Measurements from ENCODE around the gene SPART. TPM values are rescaled to one million over a fixed set of nuclear protein-coding genes. Genes with fewer than 3 reads are reported as not detected.
A peak's percentile ranks its signal among the peaks of the same experiment; 100 is the strongest.

Gene SPART, protein sequence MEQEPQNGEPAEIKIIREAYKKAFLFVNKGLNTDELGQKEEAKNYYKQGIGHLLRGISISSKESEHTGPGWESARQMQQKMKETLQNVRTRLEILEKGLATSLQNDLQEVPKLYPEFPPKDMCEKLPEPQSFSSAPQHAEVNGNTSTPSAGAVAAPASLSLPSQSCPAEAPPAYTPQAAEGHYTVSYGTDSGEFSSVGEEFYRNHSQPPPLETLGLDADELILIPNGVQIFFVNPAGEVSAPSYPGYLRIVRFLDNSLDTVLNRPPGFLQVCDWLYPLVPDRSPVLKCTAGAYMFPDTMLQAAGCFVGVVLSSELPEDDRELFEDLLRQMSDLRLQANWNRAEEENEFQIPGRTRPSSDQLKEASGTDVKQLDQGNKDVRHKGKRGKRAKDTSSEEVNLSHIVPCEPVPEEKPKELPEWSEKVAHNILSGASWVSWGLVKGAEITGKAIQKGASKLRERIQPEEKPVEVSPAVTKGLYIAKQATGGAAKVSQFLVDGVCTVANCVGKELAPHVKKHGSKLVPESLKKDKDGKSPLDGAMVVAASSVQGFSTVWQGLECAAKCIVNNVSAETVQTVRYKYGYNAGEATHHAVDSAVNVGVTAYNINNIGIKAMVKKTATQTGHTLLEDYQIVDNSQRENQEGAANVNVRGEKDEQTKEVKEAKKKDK
- total RNA-seq = 10 to 100 TPM; 23.6 to 24.0 TPM

DNA sequence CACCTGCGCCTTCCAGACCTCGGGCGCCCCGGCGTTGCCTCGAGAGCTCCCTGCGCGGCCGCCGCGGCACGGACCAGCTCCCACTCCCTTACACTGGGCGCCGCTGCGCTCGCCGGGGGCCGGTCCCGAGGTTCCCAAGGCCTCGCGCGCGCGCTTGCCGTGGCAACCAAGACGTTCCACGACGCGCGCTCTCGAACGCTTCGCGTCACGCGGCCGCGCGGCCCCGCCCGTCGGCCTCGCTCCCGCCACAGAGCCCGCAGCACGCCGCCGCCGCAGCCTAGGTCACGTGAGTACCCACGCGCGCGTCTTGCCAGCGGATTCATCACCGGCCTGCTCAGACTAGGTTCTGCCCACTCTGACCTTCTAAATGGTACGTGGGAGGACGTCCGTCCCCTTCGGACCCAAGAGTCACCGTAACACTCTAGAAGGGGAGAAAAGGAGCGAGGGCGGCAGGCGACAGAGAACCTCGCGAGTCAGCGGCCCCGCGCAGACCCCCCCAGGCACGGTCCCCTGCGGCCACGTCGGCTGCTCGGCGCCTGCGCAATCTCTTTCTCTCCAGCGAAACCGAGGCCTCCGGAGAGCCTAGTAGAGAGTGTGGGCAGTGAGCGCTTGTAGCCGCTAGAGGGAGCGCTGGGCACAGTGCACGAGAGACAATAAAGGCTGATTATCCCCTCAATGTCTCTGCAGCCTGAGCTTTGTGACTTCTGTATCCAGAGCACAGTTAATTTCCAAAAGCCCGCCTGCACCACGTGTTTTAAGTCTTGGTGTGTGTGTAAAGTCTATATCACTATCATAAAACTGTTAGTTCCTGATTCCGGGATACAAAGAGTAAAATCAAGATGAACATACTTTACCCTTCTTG lies at the start of gene SPART:
Gene SPART, minus strand, starts transcription at position 173 of the 862 bp plus-strand sequence. CDS start 10,564 bp downstream, outside the sequence.
- peak within 1 kb of the TSS; percentile 88 for H3K4me3 Mint-ChIP-seq
- H3K27me3 Mint-ChIP-seq = peaks cover 13% of the 10 kb centered on the region
- POLR2A ChIA-PET = interaction anchor here (1.3 to 3.1 kb wide), 2 partner anchors 34 to 653 kb away, joined by 3 to 10 read pairs; partner anchors contain the start of genes ALG5 and EXOSC8
- DNase-seq = peak; percentile 89
- H3K4me1 Mint-ChIP-seq = peaks cover 27% of the 10 kb centered on the region
- peaks cover 4% of the 10 kb centered on the region for H3K36me3 Mint-ChIP-seq (ENCODE audit: low read depth)
- H3K27ac Mint-ChIP-seq = peak within 1 kb of the TSS; percentile 91
- CTCF ChIA-PET = interaction anchor here (0.6 to 2.6 kb wide), 18 partner anchors 9 to 636 kb away, joined by 3 to 28 read pairs (median 4); no protein-coding TSS in a partner anchor
- H3K9me3 Mint-ChIP-seq = no peaks in the 10 kb centered on the region

DNA sequence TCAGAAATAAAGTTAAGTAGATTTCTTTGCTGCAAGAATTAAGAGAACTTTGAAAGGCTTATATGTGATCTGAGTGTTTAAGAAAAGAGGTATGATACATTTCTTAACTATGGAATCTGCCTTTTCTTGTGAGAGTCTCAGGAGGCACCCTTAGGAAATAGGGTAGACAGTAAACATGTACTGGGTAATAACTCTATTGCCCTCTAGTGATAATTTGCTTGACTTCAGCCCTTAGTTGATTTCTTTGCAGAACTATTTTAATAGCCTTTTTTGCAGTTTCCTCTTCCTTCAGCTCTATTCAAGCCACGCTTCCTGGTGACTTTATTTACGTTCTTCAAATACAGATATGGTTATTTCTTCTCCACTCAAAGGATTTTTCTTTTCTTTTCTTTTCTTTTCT lies 49.1 kb upstream of the SPART start:
- no peak for DNase-seq
- Mint-ChIP-seq H3K36me3 (ENCODE audit: low read depth) (no peaks in the 10 kb centered on the region), H3K27me3 (peaks cover 21% of the 10 kb centered on the region), H3K9me3 (no peaks in the 10 kb centered on the region), H3K27ac (no peak overlapping the region), H3K4me3 (no peak overlapping the region), H3K4me1 (no peaks in the 10 kb centered on the region)
- ChIA-PET CTCF (interaction anchor here (1.9 kb wide), 1 partner anchor 49 kb away, joined by 7 read pairs; the partner anchor contains the start of gene SPART), POLR2A (no interaction called here)

DNA sequence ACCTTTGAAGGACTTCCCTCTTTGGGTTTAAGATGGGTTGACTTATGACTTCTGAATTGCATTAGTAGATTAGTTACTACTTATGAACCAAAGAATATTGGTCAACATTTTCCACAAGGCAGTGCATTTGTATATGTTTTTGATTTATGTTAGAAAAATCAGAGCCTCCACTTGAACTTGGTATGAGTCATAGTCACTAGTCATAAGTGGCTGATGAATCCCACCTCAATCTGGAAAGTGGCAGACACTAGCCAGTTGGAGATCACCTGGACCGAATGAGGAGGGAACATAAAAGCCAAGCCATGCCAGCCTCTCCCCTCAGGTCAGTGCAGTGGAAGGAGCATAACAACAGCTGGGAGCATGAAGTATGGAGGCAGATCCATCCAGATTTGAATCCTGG lies 39.3 kb upstream of the SPART start:
- Mint-ChIP-seq H3K9me3 (no peaks in the 10 kb centered on the region), H3K36me3 (ENCODE audit: low read depth) (no peaks in the 10 kb centered on the region), H3K27me3 (peaks cover 18% of the 10 kb centered on the region), H3K4me3 (no peak overlapping the region), H3K4me1 (no peaks in the 10 kb centered on the region), H3K27ac (no peak overlapping the region)
- DNase-seq = no peak
- ChIA-PET CTCF (no interaction called here), POLR2A (no interaction called here)

DNA sequence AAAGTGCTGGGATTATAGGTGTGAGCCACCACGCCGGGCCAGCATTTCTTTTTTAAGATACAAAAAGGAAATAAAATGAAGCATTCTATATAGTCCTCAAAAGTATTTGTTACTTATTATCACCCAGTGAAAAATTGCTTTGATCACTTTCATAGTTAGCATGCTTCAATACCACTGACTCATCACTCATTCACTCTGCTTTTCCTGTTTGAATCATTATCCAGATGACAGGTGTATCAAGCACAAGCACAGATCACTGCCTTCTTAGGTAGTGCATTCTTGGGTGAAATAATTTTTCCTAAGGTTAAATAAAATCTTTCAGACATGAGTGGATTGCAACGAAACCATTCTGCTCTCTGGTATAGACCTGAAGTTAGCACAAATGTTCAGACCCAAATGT lies 35.8 kb upstream of the SPART start:
- Mint-ChIP-seq H3K27ac (no peak overlapping the region), H3K36me3 (ENCODE audit: low read depth) (no peaks in the 10 kb centered on the region), H3K9me3 (no peaks in the 10 kb centered on the region), H3K4me1 (no peaks in the 10 kb centered on the region), H3K4me3 (no peak overlapping the region), H3K27me3 (peaks cover 10% of the 10 kb centered on the region)
- DNase-seq = no peak
- ChIA-PET CTCF (no interaction called here), POLR2A (no interaction called here)

DNA sequence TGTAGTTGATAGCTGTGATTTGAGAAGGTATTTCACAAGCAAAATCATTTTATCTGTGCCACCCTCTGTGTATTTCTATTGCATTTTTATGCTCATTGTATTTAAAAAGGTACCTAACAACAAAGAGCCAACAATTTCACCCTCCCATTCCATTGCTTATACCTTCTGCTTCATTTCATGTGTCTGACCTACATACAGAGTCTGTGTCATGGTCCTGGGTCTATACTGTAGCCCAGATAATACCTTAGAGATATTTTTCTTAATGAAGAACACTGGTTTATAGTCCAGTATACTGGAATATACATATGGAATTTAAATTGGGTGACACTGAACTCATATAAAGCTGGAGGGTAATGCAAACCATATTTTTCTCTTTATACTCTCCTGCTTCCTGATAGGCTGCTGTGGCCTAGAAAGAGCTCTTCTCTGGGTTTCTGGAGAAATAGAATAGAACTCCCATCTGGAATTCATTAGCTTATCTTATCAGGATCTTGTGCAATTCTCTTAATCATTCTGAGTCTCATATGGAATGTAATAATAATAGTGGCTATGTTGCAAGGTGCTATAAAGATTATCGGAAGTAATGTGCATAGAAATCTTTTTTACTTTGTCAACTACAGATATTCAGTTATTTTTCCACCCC lies 31.8 kb upstream of the SPART start:
- no peaks in the 10 kb centered on the region for H3K4me1 Mint-ChIP-seq
- ChIA-PET POLR2A (no interaction called here), CTCF (no interaction called here)
- peaks cover 3% of the 10 kb centered on the region for H3K27me3 Mint-ChIP-seq
- no peak overlapping the region for H3K27ac Mint-ChIP-seq
- H3K36me3 Mint-ChIP-seq (ENCODE audit: low read depth) = no peaks in the 10 kb centered on the region
- no peaks in the 10 kb centered on the region for H3K9me3 Mint-ChIP-seq
- H3K4me3 Mint-ChIP-seq = no peak overlapping the region
- DNase-seq = no peak

DNA sequence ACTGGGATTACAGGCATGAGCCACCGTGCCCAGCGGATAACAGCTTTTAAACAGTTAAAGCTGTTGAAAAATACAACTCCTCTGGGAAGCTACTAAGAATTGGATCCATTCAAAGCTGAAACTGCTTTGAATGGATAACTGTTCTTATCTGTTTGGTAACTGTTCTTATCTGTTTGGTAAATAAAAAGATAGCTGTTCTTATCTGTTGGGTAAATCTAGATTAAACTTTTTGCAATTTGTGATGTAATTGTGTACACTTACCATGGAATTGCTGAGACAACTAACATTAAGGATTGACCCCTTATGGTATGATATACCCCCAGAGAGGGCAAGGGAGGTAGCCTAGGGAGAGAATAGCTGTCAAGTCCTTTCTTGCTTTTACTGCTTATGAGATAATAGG lies 27.9 kb upstream of the SPART start:
- Mint-ChIP-seq H3K4me1 (no peaks in the 10 kb centered on the region), H3K36me3 (ENCODE audit: low read depth) (no peaks in the 10 kb centered on the region), H3K27ac (no peak overlapping the region), H3K9me3 (no peaks in the 10 kb centered on the region), H3K4me3 (no peak overlapping the region), H3K27me3 (peaks cover 2% of the 10 kb centered on the region)
- ChIA-PET CTCF (interaction anchor here (0.8 kb wide), 1 partner anchor 27 kb away, joined by 3 read pairs; no protein-coding TSS in a partner anchor), POLR2A (no interaction called here)
- no peak for DNase-seq

DNA sequence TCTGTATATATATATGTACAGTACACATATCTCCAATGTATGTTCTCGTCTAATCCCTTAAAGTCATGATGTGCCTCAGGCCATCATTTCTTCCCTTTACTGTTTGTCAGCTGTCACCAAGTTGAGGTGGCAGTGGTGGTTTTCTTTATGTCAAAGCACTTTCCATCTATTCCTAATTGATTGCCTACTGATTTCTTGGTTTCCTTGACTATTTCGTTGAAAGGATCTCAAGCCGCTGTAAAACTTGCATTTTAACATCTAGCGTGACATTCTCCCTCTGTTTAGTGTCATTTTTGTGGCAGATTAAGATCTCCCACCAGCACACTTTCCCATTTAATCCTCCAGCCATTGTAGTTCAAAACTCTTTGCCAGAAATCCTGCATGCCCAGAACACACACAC lies 25.0 kb upstream of the SPART start:
- no peak overlapping the region for H3K4me3 Mint-ChIP-seq
- no peaks in the 10 kb centered on the region for H3K36me3 Mint-ChIP-seq (ENCODE audit: low read depth)
- no peaks in the 10 kb centered on the region for H3K9me3 Mint-ChIP-seq
- H3K27ac Mint-ChIP-seq = no peak overlapping the region
- no peak for DNase-seq
- CTCF ChIA-PET = no interaction called here
- POLR2A ChIA-PET = no interaction called here
- H3K4me1 Mint-ChIP-seq = no peaks in the 10 kb centered on the region
- H3K27me3 Mint-ChIP-seq = peaks cover 2% of the 10 kb centered on the region

DNA sequence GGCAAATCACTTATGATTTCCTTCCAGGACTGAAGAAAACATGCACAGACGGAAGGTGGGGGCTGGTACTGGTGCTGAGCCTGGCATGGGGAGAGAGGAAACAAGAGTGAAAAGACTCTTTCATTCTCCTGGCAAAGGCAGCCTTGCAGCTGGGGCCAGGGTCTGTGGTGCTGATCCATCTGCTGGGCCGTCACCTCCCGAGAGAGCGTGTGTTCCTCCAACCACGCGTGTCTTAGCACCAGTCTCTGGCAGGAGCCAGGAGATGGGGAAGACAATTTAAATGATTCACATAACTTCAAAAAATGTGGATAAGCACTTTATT lies 23.9 kb upstream of the SPART start:
- Mint-ChIP-seq H3K27ac (no peak overlapping the region), H3K4me3 (no peak overlapping the region), H3K9me3 (no peaks in the 10 kb centered on the region), H3K36me3 (ENCODE audit: low read depth) (no peaks in the 10 kb centered on the region), H3K4me1 (no peaks in the 10 kb centered on the region), H3K27me3 (peaks cover 2% of the 10 kb centered on the region)
- POLR2A ChIA-PET = no interaction called here
- CTCF ChIA-PET = no interaction called here
- DNase-seq = no peak

DNA sequence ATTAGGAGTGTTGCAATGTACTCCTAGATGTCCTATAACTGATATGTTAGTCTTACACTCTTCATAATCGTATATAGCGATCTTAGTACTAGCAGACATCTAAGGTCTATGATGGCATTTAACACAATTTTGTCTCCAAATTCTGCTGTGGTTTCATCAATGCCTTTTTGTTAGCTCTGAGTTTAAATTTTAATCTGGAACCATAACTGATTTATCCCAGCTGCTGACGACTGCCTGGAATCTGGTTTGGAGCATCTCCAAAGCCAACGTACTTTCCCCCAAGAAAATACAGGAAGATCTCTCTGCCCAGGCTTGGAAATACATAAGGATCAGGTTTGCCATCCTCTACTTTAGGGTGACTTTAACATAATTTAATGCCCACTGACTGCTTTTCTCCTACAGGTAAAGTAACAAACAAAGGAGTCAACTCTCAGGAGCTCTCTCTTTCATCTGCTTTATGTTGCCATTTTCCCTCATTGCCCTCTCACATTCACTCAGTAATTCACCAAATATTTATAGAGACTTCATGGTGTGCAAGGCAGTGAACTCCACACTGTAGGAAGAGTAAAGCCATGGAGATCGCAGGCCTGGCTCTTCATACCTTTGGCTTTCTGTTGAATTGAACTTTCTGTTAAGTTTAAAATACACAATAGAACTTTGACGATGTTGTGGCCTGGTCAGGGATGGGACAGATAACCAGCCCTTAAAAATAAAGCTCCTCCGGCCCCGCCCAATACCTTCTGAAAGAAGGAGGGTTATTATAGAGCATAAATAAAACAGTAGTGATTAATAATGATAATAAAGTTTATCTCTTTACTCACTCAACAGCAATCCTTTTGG lies 23.3 kb upstream of the SPART start:
- Mint-ChIP-seq H3K27me3 (no peaks in the 10 kb centered on the region), H3K9me3 (no peaks in the 10 kb centered on the region), H3K36me3 (ENCODE audit: low read depth) (no peaks in the 10 kb centered on the region), H3K27ac (no peak overlapping the region), H3K4me1 (no peaks in the 10 kb centered on the region), H3K4me3 (no peak overlapping the region)
- CTCF ChIA-PET = no interaction called here
- no peak for DNase-seq
- POLR2A ChIA-PET = no interaction called here

DNA sequence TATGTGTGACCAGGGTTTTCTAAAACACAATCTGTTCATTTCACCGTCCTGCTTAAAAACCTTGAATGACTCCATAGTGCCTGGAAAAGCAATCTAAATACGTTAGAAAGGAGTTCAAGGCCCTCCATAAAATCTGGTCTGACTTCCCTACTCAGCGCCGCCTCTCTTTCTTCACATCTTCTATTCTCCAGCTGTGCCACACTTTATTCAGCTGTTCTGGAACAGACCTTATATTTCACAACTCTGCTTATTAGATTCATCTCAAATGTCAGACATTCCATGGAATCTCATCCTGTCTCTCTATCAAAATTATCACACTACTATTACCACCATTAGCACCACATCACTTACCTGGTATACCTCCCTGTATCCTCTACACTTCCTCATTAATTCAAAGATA lies 19.8 kb upstream of the SPART start:
- Mint-ChIP-seq H3K27ac (no peak overlapping the region), H3K4me1 (no peaks in the 10 kb centered on the region), H3K9me3 (no peaks in the 10 kb centered on the region), H3K4me3 (no peak overlapping the region), H3K36me3 (ENCODE audit: low read depth) (no peaks in the 10 kb centered on the region), H3K27me3 (no peaks in the 10 kb centered on the region)
- CTCF ChIA-PET = no interaction called here
- POLR2A ChIA-PET = no interaction called here
- no peak for DNase-seq

DNA sequence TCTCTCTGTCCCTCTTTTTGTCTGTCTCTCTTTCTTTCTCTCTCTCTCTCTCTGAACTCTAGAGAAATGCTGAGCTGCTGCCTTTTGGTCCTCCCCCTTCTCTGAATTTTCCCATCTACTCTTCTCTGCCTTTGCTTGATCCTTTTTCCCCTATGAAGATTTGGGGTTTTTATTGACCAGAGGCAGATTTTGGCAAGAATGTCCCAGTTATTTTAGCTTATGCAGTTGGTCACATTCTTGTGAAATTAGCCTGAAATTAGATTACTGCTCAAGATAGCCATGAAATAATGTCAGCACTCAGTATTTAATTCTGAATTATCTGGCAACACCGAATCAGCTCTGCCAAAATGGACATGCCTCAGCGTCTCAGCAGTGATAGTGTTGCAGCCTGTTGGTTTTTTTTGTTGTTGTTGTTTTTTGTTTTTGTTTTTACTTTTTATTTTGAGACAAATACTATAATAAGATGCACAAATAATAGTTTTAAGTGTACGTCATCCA lies 17.2 kb upstream of the SPART start:
- Mint-ChIP-seq H3K36me3 (ENCODE audit: low read depth) (no peaks in the 10 kb centered on the region), H3K27ac (no peak overlapping the region), H3K9me3 (no peaks in the 10 kb centered on the region), H3K4me3 (no peak overlapping the region), H3K4me1 (no peaks in the 10 kb centered on the region), H3K27me3 (peaks cover 2% of the 10 kb centered on the region)
- CTCF ChIA-PET = interaction anchor here (1.5 kb wide), 1 partner anchor 17 kb away, joined by 3 read pairs; no protein-coding TSS in a partner anchor
- no peak for DNase-seq
- POLR2A ChIA-PET = no interaction called here

DNA sequence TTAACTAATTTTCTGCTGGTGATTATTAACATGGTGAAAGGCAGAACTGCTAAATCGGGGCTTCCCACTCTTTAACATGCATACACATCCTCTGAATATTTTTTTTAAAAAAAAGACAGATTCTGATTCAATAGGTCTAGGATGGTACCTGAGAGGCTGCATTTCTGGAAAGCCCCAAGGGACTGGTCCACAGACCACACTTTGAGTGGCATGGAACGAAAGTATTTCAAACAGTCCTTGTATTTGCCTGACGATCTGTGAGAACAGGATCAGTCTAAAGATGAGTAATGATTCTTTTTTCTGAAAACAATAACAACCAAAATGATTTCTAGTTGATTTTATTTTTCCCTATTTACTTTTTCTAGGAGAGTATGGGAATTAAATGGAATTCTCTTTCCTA lies 16.7 kb upstream of the SPART start:
- H3K36me3 Mint-ChIP-seq (ENCODE audit: low read depth) = no peaks in the 10 kb centered on the region
- no peaks in the 10 kb centered on the region for H3K9me3 Mint-ChIP-seq

More for the DNA sequence above, 16.7 kb upstream of the SPART start:
- CTCF ChIA-PET = no interaction called here
- H3K27me3 Mint-ChIP-seq = peaks cover 2% of the 10 kb centered on the region
- no peaks in the 10 kb centered on the region for H3K4me1 Mint-ChIP-seq
- no peak overlapping the region for H3K4me3 Mint-ChIP-seq
- POLR2A ChIA-PET = no interaction called here
- H3K27ac Mint-ChIP-seq = no peak overlapping the region
- no peak for DNase-seq

All from activated CD4-positive, alpha-beta memory T cell treated with anti-CD3 and anti-CD28 coated beads, Interleukin-2, amount 10 ng/mL, durations not matched to agents 7 days and 5 days (primary cell).